GM12864 (cell line): Measurements from ENCODE around the gene MIEN1.
A peak's percentile ranks its signal among the peaks of the same experiment; 100 is the strongest.

Source experiments
- DNase-seq: peaks from one replicate; pipeline ENCODE4 v3.0.0-alpha.2; 2011; ENCODE audit warnings: low read depth
- H3K4me3 ChIP-seq: 2 replicates; pipeline ENCODE4 v1.5.1; 2011; ENCODE audit warnings: mild to moderate bottlenecking, low read depth, low read length, control low read depth
- TF ChIP-seq, protein P1 (sequence below): IDR thresholded peaks from 2 replicates; pipeline ENCODE4 v1.5.1; 2011; ENCODE audit warnings: low read depth, mild to moderate bottlenecking, moderate library complexity, low read length, control low read depth, inconsistent platforms; ENCODE audit errors: missing control alignments

Gene MIEN1, protein sequence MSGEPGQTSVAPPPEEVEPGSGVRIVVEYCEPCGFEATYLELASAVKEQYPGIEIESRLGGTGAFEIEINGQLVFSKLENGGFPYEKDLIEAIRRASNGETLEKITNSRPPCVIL

DNA sequence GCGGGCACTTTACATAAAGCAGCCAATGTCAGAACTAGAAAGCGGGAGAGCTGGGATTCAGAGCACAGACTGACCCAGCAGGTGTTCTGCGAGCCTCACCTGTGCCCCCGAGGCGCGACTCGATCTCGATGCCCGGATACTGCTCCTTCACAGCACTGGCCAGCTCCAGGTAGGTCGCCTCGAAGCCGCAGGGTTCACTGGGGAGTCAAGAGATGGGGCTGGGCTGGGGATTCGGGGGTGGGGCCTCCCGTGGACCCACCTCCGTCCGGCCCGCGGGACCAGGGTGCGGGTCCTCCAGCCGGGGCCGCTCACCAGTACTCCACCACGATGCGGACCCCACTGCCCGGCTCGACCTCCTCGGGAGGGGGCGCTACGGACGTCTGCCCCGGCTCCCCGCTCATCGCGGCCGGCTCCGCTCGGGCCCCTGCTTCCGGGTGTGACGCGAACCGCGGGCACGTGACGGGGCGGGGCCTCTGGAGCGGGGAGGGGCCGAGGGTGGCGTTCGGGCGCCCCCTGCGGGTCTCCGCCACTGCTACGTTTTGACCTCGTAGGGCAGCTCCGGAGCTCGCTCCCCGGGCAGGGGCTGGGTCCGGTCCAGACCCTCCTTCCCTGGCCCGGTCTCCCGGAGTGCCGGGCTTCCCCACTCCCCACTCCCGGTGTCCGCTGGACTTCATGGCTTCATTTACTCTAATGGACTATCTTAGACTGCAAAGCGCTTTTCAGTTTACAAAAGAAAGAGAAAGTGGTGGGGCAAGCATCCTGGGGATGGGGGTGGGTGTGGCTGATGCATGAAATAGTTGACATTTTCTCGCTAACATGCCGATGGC, at the start of gene MIEN1:
TSS of gene MIEN1 (minus strand) at position 438 of the 827 bp plus-strand sequence. CDS start at position 401, 37 bp downstream.
- peak within 1 kb of the TSS; percentile 93 for H3K4me3 ChIP-seq
- TF ChIP-seq, protein P1, sequence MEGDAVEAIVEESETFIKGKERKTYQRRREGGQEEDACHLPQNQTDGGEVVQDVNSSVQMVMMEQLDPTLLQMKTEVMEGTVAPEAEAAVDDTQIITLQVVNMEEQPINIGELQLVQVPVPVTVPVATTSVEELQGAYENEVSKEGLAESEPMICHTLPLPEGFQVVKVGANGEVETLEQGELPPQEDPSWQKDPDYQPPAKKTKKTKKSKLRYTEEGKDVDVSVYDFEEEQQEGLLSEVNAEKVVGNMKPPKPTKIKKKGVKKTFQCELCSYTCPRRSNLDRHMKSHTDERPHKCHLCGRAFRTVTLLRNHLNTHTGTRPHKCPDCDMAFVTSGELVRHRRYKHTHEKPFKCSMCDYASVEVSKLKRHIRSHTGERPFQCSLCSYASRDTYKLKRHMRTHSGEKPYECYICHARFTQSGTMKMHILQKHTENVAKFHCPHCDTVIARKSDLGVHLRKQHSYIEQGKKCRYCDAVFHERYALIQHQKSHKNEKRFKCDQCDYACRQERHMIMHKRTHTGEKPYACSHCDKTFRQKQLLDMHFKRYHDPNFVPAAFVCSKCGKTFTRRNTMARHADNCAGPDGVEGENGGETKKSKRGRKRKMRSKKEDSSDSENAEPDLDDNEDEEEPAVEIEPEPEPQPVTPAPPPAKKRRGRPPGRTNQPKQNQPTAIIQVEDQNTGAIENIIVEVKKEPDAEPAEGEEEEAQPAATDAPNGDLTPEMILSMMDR: peak; percentile 80
- DNase-seq: peak; percentile 37

DNA sequence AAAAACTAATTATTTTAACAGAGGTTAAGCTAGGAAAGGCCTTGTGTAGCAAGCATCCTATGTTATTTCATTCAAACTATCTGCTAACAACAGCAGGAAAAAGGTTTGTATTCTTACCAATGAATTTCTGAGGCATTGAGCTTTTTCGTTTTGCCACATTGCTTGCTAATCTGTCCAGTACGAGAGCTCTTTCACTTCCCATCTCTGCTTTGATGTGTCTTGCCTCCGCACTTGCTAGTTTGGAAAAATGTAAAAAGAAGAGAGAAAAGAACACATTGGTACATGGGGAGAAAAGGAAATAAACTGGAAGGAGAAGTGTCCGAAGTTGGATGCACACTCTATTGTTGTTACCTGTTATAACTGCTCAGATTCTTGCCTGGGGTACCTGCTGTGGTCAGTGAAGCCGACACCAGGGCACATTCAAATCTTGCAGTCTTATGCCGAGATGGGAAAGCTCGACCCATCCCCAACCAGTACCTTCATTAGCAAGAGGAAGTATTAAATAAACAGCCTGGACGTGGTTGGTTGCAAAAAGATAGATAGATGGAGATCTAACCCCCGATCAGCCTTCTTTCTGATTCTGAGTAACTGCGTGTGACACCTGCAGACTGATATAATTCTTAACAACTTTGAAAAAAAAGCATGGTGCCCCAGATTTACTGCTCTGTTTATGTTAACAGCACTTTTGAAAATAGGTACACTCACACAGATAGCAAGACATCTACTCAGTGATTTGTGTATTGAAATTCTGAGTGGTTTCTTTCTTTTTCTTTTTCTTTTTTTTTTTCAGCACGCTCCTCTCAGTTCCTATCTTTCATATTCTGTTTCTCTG, 47.4 kb upstream of the MIEN1 start:
- H3K4me3 ChIP-seq: peak overlapping the region; percentile 67
- no peak for DNase-seq

DNA sequence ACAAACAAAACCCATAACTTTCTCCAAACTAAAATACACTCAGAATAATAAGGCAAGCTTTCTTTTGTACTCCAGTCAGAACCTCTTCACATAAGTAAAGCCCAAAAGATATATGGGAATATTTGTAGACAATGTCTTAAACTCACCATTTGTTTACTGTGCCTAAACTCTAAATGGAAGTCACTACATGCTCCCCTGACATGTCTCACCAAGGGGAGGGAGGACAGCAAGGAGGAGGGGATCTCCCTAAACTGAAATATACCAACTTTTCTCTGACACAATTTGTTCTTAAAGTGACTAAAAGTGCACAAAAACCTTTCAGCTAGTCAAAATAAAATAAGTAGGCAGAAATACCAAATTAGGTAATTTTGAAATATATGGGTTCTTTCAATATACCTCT, 45.9 kb upstream of the MIEN1 start:
- no peak for DNase-seq
- peak overlapping the region; percentile 67 for H3K4me3 ChIP-seq
- TF ChIP-seq, protein P1: no peak

More for the DNA sequence above, 47.4 kb upstream of the MIEN1 start:
- TF ChIP-seq, protein P1: no peak

DNA sequence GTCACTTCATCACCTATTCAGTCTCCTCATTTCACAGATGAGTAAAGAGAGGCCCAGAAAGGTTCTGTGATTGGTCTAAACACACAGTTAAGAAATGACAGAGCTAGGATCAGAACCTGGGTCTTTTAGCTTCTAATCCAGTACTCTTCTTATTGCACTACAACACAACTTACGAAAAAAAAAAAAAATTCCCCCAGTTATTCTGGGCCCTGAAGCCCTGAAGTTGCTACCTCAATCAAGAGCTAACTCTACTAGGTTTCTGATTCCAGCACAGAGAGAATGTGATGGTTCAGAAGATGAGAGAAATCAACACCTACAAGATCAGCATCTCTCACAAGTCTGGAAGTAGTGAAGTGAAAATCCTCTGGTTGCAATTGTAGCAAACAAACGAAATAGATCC, 44.7 kb upstream of the MIEN1 start:
- no peak for DNase-seq
- peak overlapping the region; percentile 53 for H3K4me3 ChIP-seq

DNA sequence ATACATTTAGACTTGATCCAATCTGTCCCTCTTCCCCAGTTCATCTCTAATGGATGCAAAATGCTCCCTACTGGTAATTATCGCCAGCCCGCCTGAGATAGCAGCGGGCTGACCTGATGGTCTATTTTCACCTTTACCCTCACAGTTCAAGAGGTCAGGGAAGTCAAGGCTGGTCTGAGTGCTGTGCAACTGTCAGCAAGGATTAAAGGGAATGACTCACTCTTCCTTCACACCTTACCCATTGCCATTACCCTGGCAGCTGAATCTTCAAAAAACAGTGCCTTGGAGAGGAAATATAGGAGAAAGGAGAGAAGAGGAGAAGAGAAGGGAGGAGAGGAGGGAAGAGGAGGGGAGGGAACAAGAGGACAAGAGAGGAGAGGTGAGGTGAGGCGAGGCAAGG, 43.7 kb upstream of the MIEN1 start:
- no peak for DNase-seq
- TF ChIP-seq, protein P1: no peak
- H3K4me3 ChIP-seq: peak overlapping the region; percentile 53

More for the DNA sequence above, 44.7 kb upstream of the MIEN1 start:
- TF ChIP-seq, protein P1: no peak

DNA sequence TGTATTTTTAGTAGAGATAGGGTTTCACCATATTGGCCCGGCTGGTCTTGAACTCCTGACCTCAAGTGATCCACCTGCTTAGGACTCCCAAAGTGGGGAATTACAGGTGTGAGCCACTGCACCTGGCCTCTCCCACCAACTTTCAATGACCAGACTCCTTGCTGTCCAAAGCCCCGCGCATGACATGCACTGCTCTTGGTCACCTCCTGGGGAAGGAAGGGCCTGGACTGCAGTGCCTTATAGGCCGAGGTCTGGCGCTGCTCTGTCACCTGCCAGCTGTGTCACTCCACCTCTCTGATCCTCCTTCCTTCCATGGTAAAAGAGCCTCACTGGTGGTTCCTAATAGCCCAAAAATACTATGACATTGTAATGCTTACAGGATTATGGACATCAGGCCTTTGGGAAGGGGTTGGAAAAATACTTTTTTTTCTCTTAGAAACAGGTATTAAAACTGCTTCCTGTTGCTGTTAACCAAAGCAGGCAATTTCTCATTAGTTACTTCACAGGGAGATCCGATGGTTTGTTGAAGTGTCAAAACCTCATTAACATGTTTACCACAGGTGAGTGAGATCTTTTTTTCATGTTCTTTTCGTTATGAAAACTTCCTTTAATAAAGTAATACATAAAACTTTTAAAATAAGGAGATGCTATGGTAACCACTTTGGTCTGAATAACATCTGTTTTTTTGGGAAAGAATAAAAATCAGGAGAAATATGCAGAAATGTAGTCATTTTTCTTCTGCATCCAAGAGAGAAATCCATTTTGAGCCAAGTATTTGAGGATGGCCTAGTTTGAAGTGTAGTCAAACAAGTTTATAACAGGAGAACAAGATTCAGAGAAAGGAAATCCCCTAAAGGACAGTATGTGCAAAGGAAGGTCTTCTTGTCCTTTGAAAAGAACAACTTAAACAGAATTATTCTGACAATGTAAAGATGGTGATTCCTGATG, 42.9 kb upstream of the MIEN1 start:
- peak overlapping the region; percentile 53 for H3K4me3 ChIP-seq
- TF ChIP-seq, protein P1: no peak
- no peak for DNase-seq
